Right atrium auricular region (tissue), 2 donors: ENCODE data around the gene NCOA6. TPM values are rescaled to one million over a fixed set of nuclear protein-coding genes. Genes with fewer than 3 reads are reported as not detected.
"Not testable (repeated sequence)": the region's sequence is repeated elsewhere in the genome, so short reads cannot be mapped to it uniquely, and the experiment has no call there.

Experiments used
- DNase-seq: peaks from one replicate; pipeline ENCODE4 v3.0.0-alpha.2; 2019; ENCODE audit warnings: low spot score
- H3K27ac ChIP-seq, 2 donors: fragments of 200-600 bp; sonication (generic); 1 replicate in 1 of 2; 2 replicates in 1 of 2; pipeline ENCODE4 v1.5.1; 2016 to 2019
- H3K27me3 ChIP-seq, 2 donors: fragments of 200-600 bp; sonication (generic); one replicate each; pipeline versions ENCODE4 v1.5.1 to v1.6.0; 2017 to 2019
- H3K36me3 ChIP-seq: fragments of 200-600 bp; sonication (generic); one replicate; pipeline ENCODE4 v1.5.1; 2016
- H3K4me1 ChIP-seq, 2 donors: fragments of 200-600 bp; sonication (generic); one replicate each; pipeline versions ENCODE4 v1.5.1 to v1.6.0; 2017 to 2019
- H3K4me3 ChIP-seq, 2 donors: fragments of 200-600 bp; sonication (generic); 1 replicate in 1 of 2; 2 replicates in 1 of 2; pipeline ENCODE4 v1.5.1; 2017 to 2019; ENCODE audit warnings: mild to moderate bottlenecking in 1 of 2, moderate library complexity in 1 of 2
- H3K9me3 ChIP-seq, 2 donors: fragments of 200-600 bp; sonication (generic); one replicate each; pipeline ENCODE4 v1.5.1; 2019
- CTCF ChIP-seq, 2 donors: fragments of 200-600 bp; sonication (generic); IDR thresholded peaks; one replicate each; pipeline ENCODE4 v1.5.1; 2019; ENCODE audit warnings: antibody characterized with exemption in 2 of 2
- total RNA-seq, 2 donors: library from RNA; depleted of rRNA; stranded (reverse); fragments of >200 nt; gene quantifications; one replicate each; pipeline ENCODE4 v1.1.0, GENCODE V29; 2016

NCOA6 gene
- total RNA-seq, 2 donors from 2014 or later = 18.2 to 18.4 TPM

- no peak for DNase-seq
Measured at GRCh38 chr20:34720266-34720665, 105.2 kb downstream of the NCOA6 start.

GRCh38 chr20:34719242-34720017 is 106.0 kb downstream of the NCOA6 start:
- not testable (repeated sequence) for H3K4me1 ChIP-seq, H3K27ac ChIP-seq, DNase-seq, H3K27me3 ChIP-seq, H3K4me3 ChIP-seq, H3K9me3 ChIP-seq
- H3K36me3 ChIP-seq = peaks cover 33% of the 10 kb centered on the region

More at GRCh38 chr20:34720266-34720665, 105.2 kb downstream of the NCOA6 start:
- Histone ChIP-seq H3K36me3 (peaks cover 29% of the 10 kb centered on the region), H3K27ac (no peak overlapping the region), H3K9me3 (no peaks in the 10 kb centered on the region), H3K4me3 (no peak overlapping the region), H3K27me3 (no peaks in the 10 kb centered on the region), H3K4me1 (no peaks in the 10 kb centered on the region)
- no peak for TF ChIP-seq CTCF (IDR thresholded peaks at IDR 0.05)

GRCh38 chr20:34717230-34718095 is 108.0 kb downstream of the NCOA6 start:
- no peak overlapping the region for H3K27ac ChIP-seq
- H3K36me3 ChIP-seq = peaks cover 51% of the 10 kb centered on the region
- no peak for DNase-seq
- no peak overlapping the region for H3K4me3 ChIP-seq
- TF ChIP-seq CTCF (IDR thresholded peaks at IDR 0.05) = no peak
- H3K9me3 ChIP-seq = no peaks in the 10 kb centered on the region
- H3K4me1 ChIP-seq = peaks cover 0 to 18% of the 10 kb centered on the region in 2 donors
- no peaks in the 10 kb centered on the region for H3K27me3 ChIP-seq

- TF ChIP-seq CTCF (IDR thresholded peaks at IDR 0.05) = no peak
- H3K4me1 ChIP-seq = peaks cover 0 to 18% of the 10 kb centered on the region in 2 donors
- H3K27me3 ChIP-seq = no peaks in the 10 kb centered on the region
- no peak overlapping the region for H3K27ac ChIP-seq
- DNase-seq = no peak
- peaks cover 56% of the 10 kb centered on the region for H3K36me3 ChIP-seq
- no peak overlapping the region for H3K4me3 ChIP-seq
- H3K9me3 ChIP-seq = no peaks in the 10 kb centered on the region
Measured at GRCh38 chr20:34716921-34717229, 108.6 kb downstream of the NCOA6 start.

- no peak for TF ChIP-seq CTCF (IDR thresholded peaks at IDR 0.05)
- H3K4me3 ChIP-seq = no peak overlapping the region
- no peaks in the 10 kb centered on the region for H3K9me3 ChIP-seq
- H3K27me3 ChIP-seq = no peaks in the 10 kb centered on the region
- no peak overlapping the region for H3K27ac ChIP-seq
- peaks cover 66% of the 10 kb centered on the region for H3K36me3 ChIP-seq
- no peak for DNase-seq
- peaks cover 0 to 21% of the 10 kb centered on the region in 2 donors for H3K4me1 ChIP-seq
Measured at GRCh38 chr20:34715384-34715783, 110.1 kb downstream of the NCOA6 start.

GRCh38 chr20:34713944-34714515 is 111.4 kb downstream of the NCOA6 start:
- peaks cover 0 to 33% of the 10 kb centered on the region in 2 donors for H3K4me1 ChIP-seq
- H3K36me3 ChIP-seq = peaks cover 62% of the 10 kb centered on the region
- not testable (repeated sequence) for H3K4me3 ChIP-seq, DNase-seq, H3K27me3 ChIP-seq, H3K9me3 ChIP-seq
- peak overlapping the region; percentile 53 to 78 for H3K27ac ChIP-seq
